Hepatocyte (in vitro differentiated cells): ENCODE data around the gene KMT2D. TPM values are rescaled to one million over a fixed set of nuclear protein-coding genes. Genes with fewer than 3 reads are reported as not detected.

ENCODE experiments used
- DNase-seq: peaks from one replicate; pipeline ENCODE4 v3.0.0-alpha.2; 2016; ENCODE audit warnings: low spot score
- H2AFZ ChIP-seq: fragments of 200-600 bp; sonication (generic); 2 replicates; pipeline ENCODE4 v1.6.0; 2016; ENCODE audit warnings: antibody characterized with exemption, mild to moderate bottlenecking
- H3K27ac ChIP-seq: fragments of 200-600 bp; sonication (generic); 2 replicates; pipeline ENCODE4 v1.5.1; 2016; ENCODE audit warnings: mild to moderate bottlenecking
- H3K27me3 ChIP-seq: fragments of 200-600 bp; sonication (generic); 2 replicates; pipeline ENCODE4 v1.6.1; 2016
- H3K36me3 ChIP-seq: fragments of 200-600 bp; sonication (generic); replicated peaks from 2 replicates; pipeline ENCODE4 v1.5.1; 2016; ENCODE audit warnings: low read depth; ENCODE audit not compliant: insufficient read depth
- H3K4me1 ChIP-seq: fragments of 200-600 bp; sonication (generic); 2 replicates; pipeline ENCODE4 v1.5.1; 2016; ENCODE audit warnings: mild to moderate bottlenecking, moderate library complexity; ENCODE audit not compliant: insufficient read depth
- H3K4me2 ChIP-seq: fragments of 200-600 bp; sonication (generic); 2 replicates; pipeline ENCODE4 v1.6.0; 2016
- H3K4me3 ChIP-seq: fragments of 200-600 bp; sonication (generic); 2 replicates; pipeline ENCODE4 v1.5.1; 2016; ENCODE audit warnings: mild to moderate bottlenecking
- H3K79me2 ChIP-seq: fragments of 200-600 bp; sonication (generic); 2 replicates; pipeline ENCODE4 v1.6.0; 2017; ENCODE audit warnings: mild to moderate bottlenecking
- H3K9me2 ChIP-seq: fragments of 200-600 bp; sonication (generic); replicated peaks from 2 replicates; pipeline ENCODE4 v1.6.0; 2017; ENCODE audit warnings: mild to moderate bottlenecking; ENCODE audit not compliant: insufficient read depth
- H3K9me3 ChIP-seq: fragments of 200-600 bp; sonication (generic); 2 replicates; pipeline ENCODE4 v1.5.1; 2016; ENCODE audit warnings: low read depth, mild to moderate bottlenecking
- H4K20me1 ChIP-seq: fragments of 200-600 bp; sonication (generic); 2 replicates; pipeline ENCODE4 v1.6.0; 2016; ENCODE audit warnings: mild to moderate bottlenecking; ENCODE audit not compliant: insufficient read depth, poor library complexity, severe bottlenecking
- CTCF ChIP-seq: fragments of 200-600 bp; sonication (generic); IDR thresholded peaks from 2 replicates; pipeline ENCODE4 v1.5.1; 2016; ENCODE audit warnings: antibody characterized with exemption, mild to moderate bottlenecking; ENCODE audit not compliant: poor library complexity
- EZH2 ChIP-seq: fragments of 200-600 bp; sonication (generic); IDR thresholded peaks from 2 replicates; pipeline ENCODE4 v1.6.1; 2016; ENCODE audit warnings: antibody characterized with exemption, mild to moderate bottlenecking, borderline replicate concordance
- EZH2phosphoT487 ChIP-seq: fragments of 200-600 bp; sonication (generic); IDR thresholded peaks from one replicate; pipeline ENCODE4 v1.6.1; 2018; ENCODE audit warnings: antibody characterized with exemption, mild to moderate bottlenecking, low read depth, moderate library complexity; ENCODE audit not compliant: unreplicated experiment, severe bottlenecking
- WGBS: methylation state at CpG from one replicate; pipeline ENCODE4 v1.1.6; 2016; ENCODE audit warnings: low lambda C conversion rate; ENCODE audit errors: missing lambda C conversion rate; 5-methylcytosine and 5-hydroxymethylcytosine counted together
- polyA plus RNA-seq: library from polyadenylated mRNA; unstranded; fragments of >200 nt; fragmentation: Nextera tagmentation; extraction: Ambion mirVana; gene quantifications from 2 replicates; pipeline ENCODE4 v1.2.1, GENCODE V29; 2016
- total RNA-seq: library from RNA; depleted of rRNA; stranded (reverse); fragments of >200 nt; gene quantifications from 2 replicates; pipeline ENCODE4 v1.2.3, GENCODE V29; 2014

KMT2D gene
- total and polyA plus RNA-seq, 2 experiments from 2014 or later: 31.2 to 37.3 TPM

- Histone ChIP-seq H3K27me3 (no peaks in the 10 kb centered on the region), H2AFZ (peak overlapping the region; percentile 36), H3K4me1 (peaks cover 34% of the 10 kb centered on the region), H3K4me2 (peak overlapping the region; percentile 99), H3K27ac (peak overlapping the region; percentile 99), H3K4me3 (peak overlapping the region; percentile 100), H3K79me2 (peaks cover 63% of the 10 kb centered on the region), H4K20me1 (peaks cover 51% of the 10 kb centered on the region), H3K9me3 (no peaks in the 10 kb centered on the region), H3K36me3 (no peaks in the 10 kb centered on the region), H3K9me2 (no peaks in the 10 kb centered on the region)
- under 1% methylated on average over 48 of the region's 70 CpGs for WGBS
- peak; percentile 69 for DNase-seq
- TF ChIP-seq EZH2 (no peak), EZH2phosphoT487 (no peak), CTCF (no peak)
These were observed 1.1 kb downstream of the KMT2D start for GRCh38 chr12:49059299-49060171.

GRCh38 chr12:49059045-49059298, 1.6 kb downstream of the KMT2D start:
- Histone ChIP-seq H3K9me3 (no peaks in the 10 kb centered on the region), H3K4me1 (peaks cover 34% of the 10 kb centered on the region), H3K4me3 (peak overlapping the region; percentile 100), H3K36me3 (no peaks in the 10 kb centered on the region), H3K9me2 (no peaks in the 10 kb centered on the region), H3K79me2 (peaks cover 69% of the 10 kb centered on the region), H3K27me3 (no peaks in the 10 kb centered on the region), H2AFZ (no peak overlapping the region), H3K4me2 (peak overlapping the region; percentile 99), H3K27ac (peak overlapping the region; percentile 99), H4K20me1 (peaks cover 57% of the 10 kb centered on the region)
- TF ChIP-seq EZH2: no peak
- no peak for TF ChIP-seq EZH2phosphoT487
- no peak for TF ChIP-seq CTCF
- no peak for DNase-seq
- WGBS: 0% methylated on average over 1 of the region's 1 CpG

DNA sequence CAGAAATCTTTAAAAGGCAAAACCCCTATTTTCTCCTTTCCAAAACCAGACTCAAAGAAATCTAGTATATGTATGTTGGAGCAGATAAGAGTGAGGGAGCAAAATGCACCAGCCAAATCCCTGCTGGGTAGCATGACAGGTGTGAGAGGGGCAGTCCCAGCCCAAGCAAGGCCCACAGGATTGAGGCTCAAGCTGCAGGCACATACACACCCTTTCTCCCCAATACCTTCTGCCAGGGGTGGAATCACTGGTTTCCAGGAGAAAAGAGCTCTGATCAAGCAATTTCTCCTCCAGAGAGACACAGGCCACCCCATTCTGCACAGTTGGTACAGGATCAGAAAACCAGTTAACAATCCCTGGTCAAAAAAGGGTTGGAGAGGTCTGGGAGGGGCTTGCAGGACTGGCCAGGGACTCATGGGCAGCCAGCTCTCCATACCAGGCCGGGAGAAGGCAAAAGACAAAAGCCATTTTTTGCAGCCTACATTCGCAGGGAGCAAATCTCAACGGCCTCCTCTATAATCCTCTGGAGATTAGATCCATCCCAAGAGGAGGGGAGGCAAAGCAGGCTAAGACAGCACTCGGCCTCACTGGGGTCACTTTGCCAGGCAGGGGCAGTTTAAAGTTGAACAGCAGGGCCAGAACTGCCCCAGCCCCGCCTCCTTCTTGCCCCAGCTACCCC, 2.1 kb downstream of the KMT2D start:
- Histone ChIP-seq H3K9me3 (no peaks in the 10 kb centered on the region), H3K9me2 (no peaks in the 10 kb centered on the region), H2AFZ (no peak overlapping the region), H3K27me3 (no peaks in the 10 kb centered on the region), H3K27ac (no peak overlapping the region), H3K79me2 (peaks cover 73% of the 10 kb centered on the region), H4K20me1 (peaks cover 60% of the 10 kb centered on the region), H3K36me3 (no peaks in the 10 kb centered on the region), H3K4me1 (peaks cover 34% of the 10 kb centered on the region), H3K4me3 (peak overlapping the region; percentile 100), H3K4me2 (peak overlapping the region; percentile 99)
- TF ChIP-seq CTCF (no peak), EZH2 (no peak), EZH2phosphoT487 (no peak)
- WGBS: 9% methylated on average over 5 of the region's 5 CpGs
- no peak for DNase-seq
